Ramos (cell line): ENCODE measurements around the gene RHOH.
"Not testable (repeated sequence)": the region's sequence is repeated elsewhere in the genome, so short reads cannot be mapped to it uniquely, and the experiment has no call there.

Source experiments
- in situ Hi-C: fragments of 300-500 bp; cut with MboI; formaldehyde crosslinking; loops from one replicate; pipeline ENCODE4 v1.14.3; 2022; ENCODE audit warnings: low sequenced_read_pairs; ENCODE audit not compliant: unreplicated experiment

Gene RHOH

DNA sequence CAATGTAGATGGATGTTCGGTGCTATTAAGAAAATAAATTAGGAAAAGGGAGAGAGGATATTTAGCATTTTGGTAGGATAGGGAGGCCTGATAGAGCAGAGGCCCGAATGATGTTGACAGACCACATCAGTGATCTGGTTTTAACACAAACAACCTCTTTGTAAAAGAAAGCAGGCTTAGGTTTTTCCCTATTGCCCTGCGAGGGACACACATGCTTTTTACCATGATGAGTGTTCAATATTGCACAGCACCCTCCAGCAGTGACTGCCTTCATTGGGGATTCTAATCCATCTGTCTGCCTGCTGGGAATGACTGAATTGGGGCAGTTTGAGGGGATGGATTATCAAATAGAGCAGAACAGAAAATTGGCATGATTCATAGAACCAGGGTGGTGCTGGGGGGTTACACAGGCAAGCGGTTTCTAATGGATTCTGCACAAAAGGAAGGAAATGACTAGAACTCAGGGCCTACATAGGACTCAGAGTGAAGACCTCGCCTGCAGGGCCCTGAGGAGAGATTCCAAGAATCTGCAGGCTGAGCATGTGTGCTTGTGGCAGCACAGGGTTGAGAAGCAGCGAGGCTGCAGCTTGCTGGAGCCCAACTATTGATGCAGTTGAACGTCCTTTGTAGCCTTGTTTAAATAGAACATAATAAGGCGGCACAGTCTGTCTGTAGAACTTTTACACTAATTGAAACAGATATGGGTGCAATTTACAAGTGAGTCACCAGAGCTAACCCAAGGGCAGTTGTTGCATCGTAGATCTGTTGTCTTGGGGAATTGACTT lies 58.0 kb downstream of the RHOH start:
- in situ Hi-C loops = no loop called here

DNA sequence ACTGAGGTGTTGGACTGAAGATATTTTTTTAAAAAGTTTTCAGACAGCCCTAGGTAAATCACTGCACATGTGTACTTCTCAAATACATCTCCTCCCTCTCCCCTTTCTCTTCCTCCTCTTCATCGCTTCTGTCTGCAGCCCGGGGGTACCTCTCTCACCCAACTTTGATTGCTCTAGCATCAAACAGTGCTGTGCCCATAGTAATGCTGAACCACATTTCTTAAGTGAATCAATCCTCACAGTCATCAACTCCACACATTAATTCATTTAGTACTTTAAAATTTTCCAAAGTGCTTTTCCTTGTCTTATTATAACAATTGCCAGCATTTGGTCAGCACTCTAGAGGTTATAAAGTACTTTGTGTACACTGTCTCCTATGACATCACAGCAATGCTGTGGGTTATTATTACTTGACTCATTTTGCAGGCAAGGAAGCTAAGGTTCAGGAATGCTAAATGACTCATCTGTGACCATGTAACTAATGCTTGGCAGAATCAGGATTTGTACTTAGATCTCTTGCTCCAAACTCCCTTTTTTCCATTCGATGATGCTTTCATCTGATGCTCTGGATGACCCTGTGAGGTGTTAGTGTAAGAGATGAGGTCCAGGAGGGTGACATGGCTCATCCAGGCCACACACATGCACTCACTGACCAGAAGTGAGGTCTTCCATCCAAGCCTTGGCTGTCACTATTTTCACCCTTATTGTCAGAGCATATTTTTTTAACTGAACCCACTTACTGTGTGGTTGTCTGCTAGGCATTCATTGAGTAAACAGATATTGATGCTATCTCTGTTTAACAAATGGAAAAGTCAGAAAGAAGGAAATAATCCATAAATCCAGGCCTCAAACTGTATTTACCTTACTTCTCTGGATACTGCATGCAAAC lies 58.8 kb downstream of the RHOH start:
- in situ Hi-C loops = no loop called here

DNA sequence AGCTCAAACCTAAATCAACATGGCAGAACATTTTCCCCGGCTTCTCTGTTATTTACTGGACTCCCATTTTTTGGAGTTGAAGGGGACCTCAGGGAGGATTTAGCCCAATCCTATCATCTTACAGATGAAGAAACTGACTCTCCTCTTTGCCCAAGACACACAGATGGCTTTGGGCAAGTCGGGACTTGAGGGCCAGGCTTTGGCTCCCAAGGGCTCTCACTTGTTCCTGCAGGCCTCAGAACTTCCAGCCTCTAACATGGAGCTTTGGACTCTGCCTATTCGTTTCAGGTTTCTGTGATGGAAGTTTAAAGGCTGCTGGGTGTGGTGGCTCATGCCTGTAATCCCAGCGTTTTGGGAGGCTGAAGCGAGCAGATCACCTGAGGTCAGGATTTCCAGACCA lies 59.5 kb downstream of the RHOH start:
- in situ Hi-C loops = no loop called here

DNA sequence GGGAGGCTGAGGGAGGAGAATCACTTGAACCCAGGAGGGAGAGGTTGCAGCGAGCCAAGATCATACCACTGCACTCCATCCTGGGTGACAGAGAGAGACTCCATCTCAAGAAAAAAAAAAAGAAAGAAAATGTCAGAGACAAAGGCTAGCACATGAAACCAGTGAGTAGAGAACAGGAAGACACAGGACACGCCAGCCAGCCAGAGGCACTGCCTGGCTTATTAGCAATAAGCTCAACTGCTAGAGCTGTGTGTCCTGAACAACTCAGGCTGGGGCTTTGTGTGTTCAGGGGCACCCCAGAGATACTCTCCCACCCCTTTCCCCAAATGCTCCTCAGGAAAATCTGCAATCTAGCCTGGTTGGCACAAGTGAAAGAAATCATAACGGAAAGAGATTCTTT lies 60.0 kb downstream of the RHOH start:
- in situ Hi-C loops = no loop called here

DNA sequence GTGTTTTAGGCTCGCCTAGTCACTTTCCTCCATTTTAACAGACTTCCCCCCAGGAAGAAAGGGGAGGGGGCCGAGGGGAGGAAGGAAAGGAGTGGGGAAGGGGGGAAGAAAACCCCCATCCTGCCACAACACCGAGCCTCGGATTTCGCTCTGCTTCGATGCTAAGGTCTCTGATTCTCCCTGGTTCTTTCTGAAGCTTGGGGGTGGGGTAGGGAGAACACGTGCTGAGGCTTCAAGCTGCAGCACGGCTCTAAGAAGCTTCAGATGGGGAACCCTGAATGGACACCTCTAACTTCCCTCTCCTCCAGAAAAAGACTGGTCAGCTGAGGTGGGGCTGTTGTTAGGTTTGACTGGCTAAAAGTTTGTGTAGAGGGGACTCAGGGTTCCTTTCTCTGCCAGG lies 61.8 kb downstream of the RHOH start:
- in situ Hi-C loops = no loop called here

DNA sequence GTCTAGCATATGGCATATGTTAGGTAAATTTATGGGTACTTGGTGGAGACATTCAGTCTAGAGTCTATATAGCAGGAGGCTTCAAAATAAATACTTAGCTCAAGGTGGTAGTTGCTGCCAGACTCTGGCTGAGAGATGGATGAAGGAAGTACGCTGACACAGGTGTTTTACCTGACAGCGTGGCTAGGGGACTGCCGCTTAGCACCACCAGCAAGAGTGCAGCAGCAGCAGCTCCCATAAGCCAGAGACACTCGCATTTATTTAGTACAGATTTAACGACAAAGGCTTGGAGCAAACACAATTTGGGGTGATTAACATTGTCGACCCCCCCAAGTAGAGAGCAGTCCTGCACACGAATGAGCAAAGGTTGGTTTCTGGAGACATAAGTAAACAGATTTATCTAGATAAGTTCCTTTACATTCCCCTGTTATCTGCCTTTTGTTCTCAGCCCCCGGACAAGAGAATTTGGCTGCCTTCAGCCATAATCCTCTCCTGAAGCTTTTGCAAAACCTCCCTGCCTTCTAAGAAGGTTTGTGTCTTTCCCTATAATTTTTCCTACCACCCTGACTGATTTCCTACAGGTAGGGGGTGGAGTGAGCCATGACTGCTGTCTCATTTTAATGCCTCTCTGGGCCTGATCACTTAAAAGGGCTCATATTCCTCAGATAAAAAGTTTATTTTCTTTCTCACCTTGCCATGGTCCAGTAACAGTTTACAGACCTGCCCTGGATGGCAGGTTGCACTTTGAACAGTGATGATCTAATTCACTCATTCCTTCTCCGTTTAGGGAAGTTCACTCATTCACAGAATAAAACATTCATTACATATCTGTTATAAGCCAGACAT lies 64.6 kb downstream of the RHOH start:
- in situ Hi-C loops = no loop called here

DNA sequence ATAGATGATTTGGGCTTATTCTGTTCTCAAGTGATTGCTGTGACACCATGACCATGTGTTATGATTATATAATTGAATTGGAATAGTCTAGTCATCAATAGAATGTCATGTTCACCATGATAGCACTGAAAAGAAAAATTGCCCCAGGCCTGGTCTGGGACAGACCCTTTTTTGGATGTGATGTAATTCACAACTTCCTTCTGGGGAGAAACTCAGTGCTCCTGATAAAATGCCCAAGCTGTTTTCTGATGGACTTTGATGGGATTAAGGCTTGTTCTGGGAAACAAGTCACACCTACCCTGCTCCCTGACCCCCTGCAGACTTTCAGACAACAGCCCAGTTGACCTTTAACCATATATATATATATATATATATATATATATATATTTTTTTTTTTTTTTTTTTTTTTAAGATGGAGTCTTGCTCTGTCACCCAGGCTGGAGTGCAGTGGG lies 65.3 kb downstream of the RHOH start:
- in situ Hi-C loops = no loop called here

DNA sequence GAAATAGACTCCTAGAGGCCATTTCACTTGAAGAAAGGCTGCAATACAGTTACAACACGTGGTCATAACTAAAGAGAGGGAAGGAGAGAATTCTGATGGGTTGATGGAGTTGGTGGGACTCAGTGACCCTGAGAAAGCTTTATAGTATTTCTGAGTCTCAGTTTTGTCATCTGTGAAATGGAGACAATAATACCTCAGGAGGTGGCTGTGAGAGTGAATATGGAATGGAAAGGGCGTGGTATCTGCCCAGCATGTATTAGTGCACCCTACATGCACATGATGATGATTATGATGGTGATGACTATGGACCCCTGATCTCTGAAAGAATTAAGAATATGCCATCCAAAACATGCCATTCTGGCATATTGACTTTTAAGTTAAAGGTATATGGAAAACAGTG lies 66.0 kb downstream of the RHOH start:
- in situ Hi-C loops = no loop called here

DNA sequence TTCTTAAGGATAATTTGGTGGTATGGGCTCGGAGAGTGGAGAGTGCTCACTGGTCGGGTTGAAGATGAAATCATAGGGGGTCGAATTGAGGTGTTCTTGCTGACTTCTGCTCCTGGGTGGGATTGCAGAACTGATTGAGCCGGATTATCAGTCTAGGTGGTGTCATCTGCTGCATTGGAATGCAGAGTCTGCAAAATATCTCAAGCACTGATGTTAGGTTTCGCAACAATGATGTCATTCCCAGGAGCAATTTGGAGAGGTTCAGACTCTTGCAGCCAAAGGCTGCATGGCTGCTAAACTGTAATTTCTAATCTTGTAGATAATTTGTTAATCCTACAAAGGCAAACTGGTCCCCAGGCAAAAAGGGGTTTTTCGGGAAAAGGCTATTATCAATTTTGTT lies 67.7 kb downstream of the RHOH start:
- in situ Hi-C loops = no loop called here

DNA sequence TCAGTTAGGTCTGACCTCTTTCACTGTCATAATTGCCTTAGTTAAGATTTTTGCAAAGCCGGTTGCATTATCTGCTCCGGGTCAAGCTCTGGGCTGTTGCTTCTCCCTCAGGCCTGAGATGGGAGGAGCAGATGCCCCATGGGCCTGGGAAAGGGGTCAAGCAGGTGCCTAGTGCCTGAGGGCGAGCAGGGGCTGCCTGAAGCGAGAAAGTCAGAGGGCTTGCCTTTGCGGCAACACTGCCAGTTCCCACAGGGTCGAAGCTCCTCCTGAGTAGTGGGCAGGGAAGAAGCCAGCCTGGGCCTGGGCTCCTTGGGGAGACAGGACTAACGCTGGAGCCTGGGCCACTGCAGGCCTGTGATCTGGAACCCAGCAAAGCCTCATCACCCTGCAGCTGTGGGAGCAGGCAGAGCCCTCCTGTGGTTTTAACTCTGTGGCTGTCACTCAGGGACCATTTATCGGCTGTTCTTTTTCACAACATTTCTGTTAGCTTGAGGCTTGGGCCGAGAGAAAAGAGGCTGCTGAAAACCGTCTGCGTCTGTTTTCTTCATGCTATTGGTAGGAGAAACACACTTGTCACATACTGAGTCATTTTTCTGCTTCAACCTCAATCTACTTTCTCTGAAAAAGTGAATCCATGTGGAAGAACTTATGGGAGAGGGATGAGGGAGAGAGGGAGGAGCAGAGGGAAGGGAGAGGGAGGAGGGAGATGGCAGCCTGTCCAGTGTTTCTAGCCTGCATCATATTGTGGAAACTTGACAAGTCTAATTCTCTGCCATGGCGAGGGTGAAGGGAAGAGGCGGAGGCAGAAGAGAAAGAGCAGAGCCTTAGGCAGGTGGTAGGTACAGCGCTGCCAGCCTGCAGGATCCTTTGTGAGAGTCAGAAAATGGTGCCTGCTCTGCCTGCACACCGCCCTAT lies 68.4 kb downstream of the RHOH start:
- in situ Hi-C loops = no loop called here

DNA sequence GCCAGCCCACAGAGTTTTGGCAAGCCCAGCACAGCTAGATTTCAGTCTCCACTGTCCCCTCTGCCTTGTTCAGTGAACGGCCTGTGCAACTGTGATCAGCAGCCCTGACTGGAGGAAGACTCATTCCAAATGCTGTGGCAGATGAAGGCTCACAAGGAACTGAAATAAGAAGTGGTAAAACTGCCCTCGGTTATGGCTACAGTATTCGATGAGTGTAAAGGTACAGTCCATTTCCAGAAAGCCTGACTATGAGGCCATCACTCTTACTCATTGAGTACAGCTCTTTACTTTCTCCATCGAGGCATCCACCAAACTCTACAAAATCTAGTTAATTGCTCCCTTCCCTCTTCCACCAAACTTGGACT lies 69.1 kb downstream of the RHOH start:
- in situ Hi-C loops = no loop called here

DNA sequence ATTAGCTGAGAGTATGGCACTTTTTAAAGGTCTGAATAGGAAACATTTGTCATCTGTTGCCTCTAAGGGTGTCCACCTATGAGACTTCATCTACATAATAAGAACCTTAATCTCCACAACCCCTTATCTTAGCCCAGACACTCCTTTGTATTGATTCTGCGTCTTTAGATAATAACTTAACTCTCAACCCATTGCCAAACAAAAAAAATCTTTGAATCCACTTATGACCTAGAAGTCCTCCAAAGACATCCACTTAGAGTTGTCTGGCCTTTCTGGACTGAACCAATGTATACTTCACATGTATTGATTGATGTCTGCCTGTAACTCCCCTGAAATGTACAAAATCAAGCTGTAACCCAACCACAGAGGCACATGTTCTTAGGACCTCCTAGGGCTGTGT lies 72.3 kb downstream of the RHOH start:
- in situ Hi-C loops = no loop called here

DNA sequence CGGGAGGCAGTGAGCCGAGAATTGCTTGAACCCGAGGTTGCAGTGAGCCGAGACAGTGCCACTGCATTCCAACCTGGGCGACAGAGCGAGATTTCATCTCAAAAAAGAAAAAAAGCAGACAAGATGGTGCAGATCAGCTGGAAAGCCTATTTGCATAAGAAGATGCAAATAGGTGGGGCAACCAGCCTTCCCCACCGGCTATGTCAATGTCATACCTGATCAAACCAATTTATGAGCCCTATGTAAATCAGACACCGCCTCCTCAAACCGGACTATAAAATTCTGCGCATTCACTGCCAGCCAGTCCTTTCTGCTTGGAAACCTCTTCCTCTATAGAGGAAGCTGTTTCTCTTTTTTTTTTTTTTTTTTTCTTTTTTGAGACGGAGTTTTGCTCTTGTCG lies 73.8 kb downstream of the RHOH start:
- in situ Hi-C loops = no loop called here

DNA sequence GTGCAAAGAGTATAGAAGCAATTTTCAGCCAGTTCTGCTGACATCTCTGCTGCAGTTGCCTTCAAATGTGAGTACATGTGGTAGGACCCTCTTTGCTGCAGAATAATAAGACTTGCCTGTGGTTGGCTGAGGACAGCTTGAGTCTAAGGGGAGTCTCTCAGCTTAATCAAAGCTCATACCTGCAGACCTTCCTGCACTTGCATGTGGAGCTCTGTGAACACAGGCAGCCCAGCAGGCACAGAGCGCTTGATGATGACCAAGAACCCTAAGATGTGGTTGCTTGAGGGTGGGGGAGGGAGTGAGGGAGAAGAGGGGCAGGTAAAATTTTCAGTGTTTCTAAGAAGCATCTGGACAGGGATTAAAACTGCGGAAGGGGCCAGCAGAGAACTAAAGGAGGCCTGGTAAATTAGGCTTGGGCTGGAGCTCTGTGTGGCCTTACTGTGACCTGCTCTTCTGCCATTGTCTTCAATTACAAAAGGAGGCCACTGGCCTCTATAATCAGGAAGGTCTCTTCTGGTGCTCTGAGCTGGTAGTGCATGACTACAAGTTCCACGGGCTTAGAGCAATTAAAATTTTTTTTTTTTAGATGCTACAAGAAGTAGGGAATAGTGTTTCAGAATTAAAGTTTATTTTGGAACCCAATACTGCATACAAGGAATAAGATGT lies 78.4 kb downstream of the RHOH start:
- in situ Hi-C loops = no loop called here

DNA sequence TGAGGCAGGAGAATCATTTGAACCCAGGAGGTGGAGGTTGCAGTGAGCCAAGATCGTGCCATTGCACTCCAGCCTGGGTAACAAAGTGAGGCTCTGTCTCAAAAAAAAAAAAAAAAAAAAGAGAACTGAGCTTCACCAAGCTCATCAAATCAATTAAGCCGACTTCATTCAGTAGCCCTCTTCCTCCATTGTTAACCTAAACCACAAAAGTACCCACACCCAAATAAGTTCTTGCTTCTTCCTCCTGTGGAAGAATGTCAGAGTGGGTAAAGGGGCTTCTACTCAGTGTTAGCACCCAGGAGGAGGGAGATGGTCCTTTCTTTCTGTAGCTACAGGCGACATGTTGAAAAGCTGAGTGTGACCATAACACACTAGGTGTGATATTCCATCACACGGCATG lies 79.7 kb downstream of the RHOH start:
- in situ Hi-C loops = no loop called here

DNA sequence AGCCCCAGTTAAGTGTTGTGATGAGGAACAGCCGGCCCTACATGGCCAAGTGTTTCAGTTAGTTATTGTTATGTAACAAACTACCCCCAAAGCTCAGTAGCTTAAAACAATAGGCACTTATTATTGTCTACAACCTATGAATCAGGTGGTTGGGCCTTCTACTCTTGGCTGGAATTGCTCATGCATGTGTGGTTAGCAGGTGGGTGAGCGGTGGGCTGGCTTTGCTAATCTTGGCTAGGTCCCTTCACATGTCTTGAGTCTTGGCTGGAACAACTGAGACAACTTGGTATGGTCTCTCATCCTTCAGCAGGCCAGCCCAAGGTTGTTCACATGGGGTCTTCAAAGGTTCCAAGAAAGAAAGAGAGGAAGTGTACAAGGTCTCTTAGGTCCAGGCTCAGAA lies 83.8 kb downstream of the RHOH start:
- in situ Hi-C loops = no loop called here

DNA sequence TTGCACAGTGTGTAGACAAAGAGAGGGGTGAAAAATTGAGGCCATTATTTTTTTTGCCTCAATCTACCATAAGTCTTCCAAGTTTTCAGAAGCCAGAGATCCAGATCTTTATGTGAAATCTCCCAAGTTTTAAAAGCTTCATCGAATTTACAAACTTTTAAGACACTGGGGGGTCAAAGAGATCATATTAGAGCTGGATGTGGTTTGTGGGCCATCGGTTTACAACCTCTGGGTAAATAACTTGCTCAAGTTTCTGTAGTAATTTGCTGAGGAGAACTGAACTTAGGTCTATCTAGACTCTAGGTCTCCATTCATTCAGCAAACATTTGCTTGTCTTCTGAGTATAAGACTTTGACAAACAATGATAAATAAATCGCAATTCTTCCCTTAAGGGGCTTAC lies 84.3 kb downstream of the RHOH start:
- in situ Hi-C loops = no loop called here

DNA sequence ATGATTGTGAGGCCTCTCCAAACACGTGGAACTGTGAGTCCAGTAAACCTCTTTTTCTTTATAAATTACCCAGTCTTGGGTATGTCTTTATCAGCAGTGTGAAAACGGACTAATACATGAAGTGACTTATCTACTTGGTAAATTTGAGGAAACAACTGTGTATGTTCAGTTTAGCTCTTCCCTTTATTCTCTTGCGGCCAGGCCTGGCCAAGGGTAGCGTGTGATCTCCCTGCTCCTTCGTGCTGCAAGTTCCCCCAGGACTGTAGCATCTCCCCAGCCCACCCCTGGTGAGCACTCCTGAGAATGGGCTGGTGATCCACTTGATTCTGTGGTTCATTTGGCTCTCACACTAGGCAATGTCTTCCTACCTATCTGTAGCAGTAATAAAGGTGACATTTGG lies 85.1 kb downstream of the RHOH start:
- in situ Hi-C loops = no loop called here

DNA sequence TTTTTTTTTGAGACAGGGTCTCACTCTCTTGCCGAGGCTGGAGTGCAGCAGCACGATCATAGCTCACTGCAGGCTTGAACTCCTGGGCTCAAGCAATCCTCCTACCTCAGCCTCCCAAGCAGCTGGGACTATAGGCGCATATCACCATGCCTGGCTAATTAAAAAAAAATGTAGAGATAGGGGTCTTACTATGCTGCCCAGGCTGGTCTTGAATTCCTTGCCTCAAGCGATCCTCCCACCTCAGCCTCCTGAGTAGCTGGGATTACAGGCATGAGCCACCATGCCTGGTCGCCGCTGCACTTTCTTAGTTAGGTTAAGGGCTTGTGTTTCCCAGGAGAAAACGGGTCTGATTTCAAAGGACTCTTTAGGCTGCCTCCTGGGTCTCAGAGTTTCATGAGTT lies 86.0 kb downstream of the RHOH start:
- in situ Hi-C loops = not testable (repeated sequence)
